CD4-positive, alpha-beta memory T cell (primary cell): ENCODE measurements around the gene SAT2. TPM values are rescaled to one million over a fixed set of nuclear protein-coding genes. Genes with fewer than 3 reads are reported as not detected.
"Not testable (repeated sequence)": the region's sequence is repeated elsewhere in the genome, so short reads cannot be mapped to it uniquely, and the experiment has no call there.

ENCODE experiments used
- CTCF ChIA-PET: fragments of 350-600 bp; sonication (Branson Sonifier 250); formaldehyde crosslinking; loops from one replicate; lab custom pipeline; 2021; ENCODE audit warnings: inconsistent platforms; ENCODE audit not compliant: partially characterized antibody; lab: Charles Lee
- POLR2A ChIA-PET: fragments of 350-600 bp; sonication (Branson Sonifier 250); formaldehyde crosslinking; loops from one replicate; lab custom pipeline; 2021; ENCODE audit not compliant: partially characterized antibody; lab: Charles Lee
- DNase-seq, 5 donors: peaks; one replicate each; pipeline versions ENCODE4 v3.0.0 to v3.0.0-alpha.2; 2020 to 2022; ENCODE audit warnings: mixed read lengths in 1 of 5
- H3K27ac ChIP-seq: one replicate; pipeline ENCODE4 v1.7.0; 2013; ENCODE audit warnings: low read depth, low read length
- H3K27me3 ChIP-seq: 2 replicates; pipeline ENCODE4 v1.7.0; 2013; ENCODE audit warnings: mild to moderate bottlenecking, low read length, moderate library complexity; ENCODE audit not compliant: insufficient read depth
- H3K36me3 ChIP-seq: 2 replicates; pipeline ENCODE4 v1.7.0; 2013; ENCODE audit warnings: mild to moderate bottlenecking, low read length, moderate library complexity; ENCODE audit not compliant: insufficient read depth
- H3K4me1 ChIP-seq: 2 replicates; pipeline ENCODE4 v1.7.0; 2013; ENCODE audit warnings: mild to moderate bottlenecking, low read length, moderate library complexity; ENCODE audit not compliant: insufficient read depth
- H3K4me3 ChIP-seq, 2 donors: one replicate each; pipeline ENCODE4 v1.7.0; 2013; ENCODE audit warnings: low read length in 2 of 2, mild to moderate bottlenecking in 1 of 2
- H3K9me3 ChIP-seq, 2 donors: one replicate each; pipeline ENCODE4 v1.7.0; 2013; ENCODE audit warnings: low read length in 2 of 2, control low read depth in 1 of 2; ENCODE audit not compliant: control insufficient read depth in 1 of 2
- H3K27ac Mint-ChIP-seq, 7 donors: one replicate each; pipeline ENCODE4 v1.8.0; 2020 to 2021; ENCODE audit warnings: mixed read lengths in 7 of 7, mild to moderate bottlenecking in 6 of 7, inconsistent platforms in 3 of 7, moderate library complexity in 3 of 7
- H3K27me3 Mint-ChIP-seq, 2 donors: one replicate each; pipeline ENCODE4 v1.8.0; 2020 to 2021; ENCODE audit warnings: mixed read lengths in 2 of 2
- H3K36me3 Mint-ChIP-seq, 2 donors: one replicate each; pipeline ENCODE4 v1.8.0; 2020 to 2021; ENCODE audit warnings: mixed read lengths in 2 of 2, inconsistent platforms in 1 of 2, mild to moderate bottlenecking in 1 of 2
- H3K4me1 Mint-ChIP-seq, 4 donors: one replicate each; pipeline ENCODE4 v1.8.0; 2020 to 2021; ENCODE audit warnings: mixed read lengths in 4 of 4, mild to moderate bottlenecking in 1 of 4
- H3K4me3 Mint-ChIP-seq, 8 donors: one replicate each; pipeline ENCODE4 v1.8.0; 2020 to 2021; ENCODE audit warnings: mixed read lengths in 8 of 8, mild to moderate bottlenecking in 7 of 8, moderate library complexity in 6 of 8, inconsistent platforms in 3 of 8
- H3K9me3 Mint-ChIP-seq, 8 donors: one replicate each; pipeline ENCODE4 v1.8.0; 2020 to 2021; ENCODE audit warnings: mixed read lengths in 8 of 8, mild to moderate bottlenecking in 5 of 8, inconsistent platforms in 3 of 8, moderate library complexity in 1 of 8
- intact Hi-C: fragments of 100-400 bp; cut with micrococcal nuclease; formaldehyde crosslinking; loops from one replicate; pipeline ENCODE4 v1.15.1; 2023
- polyA plus RNA-seq, 2 donors: library from polyadenylated mRNA; unstranded; fragments of 300-500 nt; fragmentation: Illumina TruSeq; gene quantifications; one replicate each; pipeline ENCODE4 v1.2.3, GENCODE V29; 2021
- total RNA-seq, 2 experiments: library from RNA; stranded (reverse); gene quantifications; one replicate each; pipeline ENCODE4 v1.2.3, GENCODE V29; 2021

The SAT2 gene
- total and polyA plus RNA-seq, 4 experiments from 2014 or later: 27.0 to 76.9 (median 58.3) TPM

- no peaks in the 10 kb centered on the region for H3K36me3 ChIP-seq
- peaks cover 10 to 16% (median 13%) of the 10 kb centered on the region in 4 donors for H3K4me1 Mint-ChIP-seq
- peak within 1 kb of the TSS in 6 of 7 donors; percentile 45 to 92 (median 59) for H3K27ac Mint-ChIP-seq
- H3K27ac ChIP-seq: no peak within 1 kb of the TSS
- peaks cover 13% of the 10 kb centered on the region for H3K27me3 ChIP-seq
- H3K4me1 ChIP-seq: peaks cover 20% of the 10 kb centered on the region
- intact Hi-C loops: loop anchor here (1.0 kb wide), 1 partner anchor 38 kb away; the partner anchor contains the start of gene WRAP53
- DNase-seq: peak; percentile 60 to 88 (median 63)
- H3K9me3 ChIP-seq: no peaks in the 10 kb centered on the region
- H3K4me3 ChIP-seq: peak within 1 kb of the TSS; percentile 39 to 46
- ChIA-PET POLR2A (interaction anchor here (0.6 to 2.6 kb wide), 8 partner anchors 23 to 416 kb away, joined by 3 to 55 read pairs (median 3); partner anchors contain the start of genes DVL2, FXR2, MPDU1 and SAT2), CTCF (interaction anchor here (0.9 to 2.5 kb wide), 6 partner anchors 9 to 37 kb away, joined by 3 to 6 read pairs (median 5); partner anchors contain the start of genes FXR2, TP53 and WRAP53)
- H3K9me3 Mint-ChIP-seq: peaks cover 0 to 4% (median 0%) of the 10 kb centered on the region in 8 donors
- H3K27me3 Mint-ChIP-seq: peaks cover 17 to 29% of the 10 kb centered on the region in 2 donors
- H3K36me3 Mint-ChIP-seq: no peaks in the 10 kb centered on the region
- H3K4me3 Mint-ChIP-seq: peak within 1 kb of the TSS; percentile 84 to 92 (median 90)
These were observed 23.0 kb upstream of the SAT2 start, which contains the start of gene ATP1B2 for GRCh38 chr17:7650509-7651096. Gene ATP1B2, plus strand, starts transcription at chr17:7650926. Its CDS starts 593 bp downstream, at chr17:7651519.

GRCh38 chr17:7647018-7647417 is 19.4 kb upstream of the SAT2 start:
- H3K4me1 Mint-ChIP-seq: peaks cover 16 to 22% (median 18%) of the 10 kb centered on the region in 4 donors
- no peak overlapping the region for H3K27ac Mint-ChIP-seq
- POLR2A ChIA-PET: no interaction called here

GRCh38 chr17:7646457-7646856 is 18.8 kb upstream of the SAT2 start:
- Histone ChIP-seq H3K27ac (no peak overlapping the region), H3K27me3 (peaks cover 13% of the 10 kb centered on the region), H3K4me3 (no peak overlapping the region), H3K9me3 (no peaks in the 10 kb centered on the region), H3K36me3 (no peaks in the 10 kb centered on the region), H3K4me1 (peaks cover 15% of the 10 kb centered on the region)
- peaks cover 20 to 22% of the 10 kb centered on the region in 2 donors for H3K27me3 Mint-ChIP-seq
- intact Hi-C loops: no loop called here
- no peaks in the 10 kb centered on the region for H3K36me3 Mint-ChIP-seq
- H3K27ac Mint-ChIP-seq: peak overlapping the region in 1 of 7 donors; percentile 79
- peaks cover 0 to 4% (median 0%) of the 10 kb centered on the region in 8 donors for H3K9me3 Mint-ChIP-seq
- peaks cover 17 to 28% (median 21%) of the 10 kb centered on the region in 4 donors for H3K4me1 Mint-ChIP-seq
- ChIA-PET POLR2A (no interaction called here), CTCF (no interaction called here)
- H3K4me3 Mint-ChIP-seq: no peak overlapping the region
- no peak for DNase-seq

More at GRCh38 chr17:7647018-7647417, 19.4 kb upstream of the SAT2 start:
- H3K27me3 ChIP-seq: peaks cover 13% of the 10 kb centered on the region
- peaks cover 0 to 4% (median 0%) of the 10 kb centered on the region in 8 donors for H3K9me3 Mint-ChIP-seq
- no peaks in the 10 kb centered on the region for H3K9me3 ChIP-seq
- no peaks in the 10 kb centered on the region for H3K36me3 Mint-ChIP-seq
- H3K27ac ChIP-seq: no peak overlapping the region
- CTCF ChIA-PET: no interaction called here
- H3K4me3 ChIP-seq: no peak overlapping the region
- peaks cover 20 to 23% of the 10 kb centered on the region in 2 donors for H3K27me3 Mint-ChIP-seq
- no peaks in the 10 kb centered on the region for H3K36me3 ChIP-seq
- DNase-seq: no peak
- H3K4me3 Mint-ChIP-seq: no peak overlapping the region
- H3K4me1 ChIP-seq: peaks cover 20% of the 10 kb centered on the region
- intact Hi-C loops: no loop called here

GRCh38 chr17:7644775-7645174 is 17.2 kb upstream of the SAT2 start:
- Histone ChIP-seq H3K27ac (no peak overlapping the region), H3K27me3 (no peaks in the 10 kb centered on the region), H3K4me3 (no peak overlapping the region), H3K4me1 (peaks cover under 1% of the 10 kb centered on the region), H3K9me3 (no peaks in the 10 kb centered on the region), H3K36me3 (no peaks in the 10 kb centered on the region)
- ChIA-PET POLR2A (no interaction called here), CTCF (no interaction called here)
- no peaks in the 10 kb centered on the region for H3K36me3 Mint-ChIP-seq
- H3K27ac Mint-ChIP-seq: peak overlapping the region in 1 of 7 donors; percentile 66
- intact Hi-C loops: no loop called here
- no peaks in the 10 kb centered on the region for H3K9me3 Mint-ChIP-seq
- DNase-seq: no peak
- H3K4me1 Mint-ChIP-seq: peaks cover 6 to 14% (median 10%) of the 10 kb centered on the region in 4 donors
- H3K27me3 Mint-ChIP-seq: peaks cover 9 to 11% of the 10 kb centered on the region in 2 donors
- no peak overlapping the region for H3K4me3 Mint-ChIP-seq

GRCh38 chr17:7641635-7642034 is 14.0 kb upstream of the SAT2 start:
- not testable (repeated sequence) for H3K36me3 Mint-ChIP-seq
- peaks cover 5 to 13% (median 9%) of the 10 kb centered on the region in 4 donors for H3K4me1 Mint-ChIP-seq

GRCh38 chr17:7640783-7641182 is 13.2 kb upstream of the SAT2 start:
- no peak overlapping the region for H3K27ac Mint-ChIP-seq
- Histone ChIP-seq H3K36me3 (no peaks in the 10 kb centered on the region), H3K27ac (no peak overlapping the region), H3K27me3 (no peaks in the 10 kb centered on the region), H3K4me1 (no peaks in the 10 kb centered on the region), H3K4me3 (no peak overlapping the region), H3K9me3 (no peaks in the 10 kb centered on the region)
- H3K9me3 Mint-ChIP-seq: no peaks in the 10 kb centered on the region
- H3K4me1 Mint-ChIP-seq: peaks cover 5 to 13% (median 9%) of the 10 kb centered on the region in 4 donors
- ChIA-PET CTCF (no interaction called here), POLR2A (interaction anchor here (1.2 to 1.4 kb wide), 2 partner anchors 13 to 36 kb away, joined by 3 to 4 read pairs; partner anchors contain the start of gene SAT2)
- intact Hi-C loops: no loop called here
- H3K4me3 Mint-ChIP-seq: no peak overlapping the region
- no peaks in the 10 kb centered on the region for H3K36me3 Mint-ChIP-seq
- DNase-seq: no peak
- peaks cover 0 to 3% of the 10 kb centered on the region in 2 donors for H3K27me3 Mint-ChIP-seq

More at GRCh38 chr17:7641635-7642034, 14.0 kb upstream of the SAT2 start:
- H3K27me3 ChIP-seq, H3K9me3 Mint-ChIP-seq, H3K4me1 ChIP-seq, CTCF ChIA-PET, H3K4me3 ChIP-seq, H3K9me3 ChIP-seq, intact Hi-C loops, H3K36me3 ChIP-seq, H3K27me3 Mint-ChIP-seq, H3K27ac ChIP-seq: not testable (repeated sequence)
- peak overlapping the region in 3 of 7 donors; percentile 63 to 81 (median 64) for H3K27ac Mint-ChIP-seq
- H3K4me3 Mint-ChIP-seq: peak overlapping the region; percentile 23 to 82 (median 76)
- POLR2A ChIA-PET: interaction anchor here (1.2 to 1.4 kb wide), 2 partner anchors 14 to 37 kb away, joined by 3 to 4 read pairs; partner anchors contain the start of gene SAT2
- peak; percentile 8 to 53 (median 31) for DNase-seq

- Histone ChIP-seq H3K36me3 (no peaks in the 10 kb centered on the region), H3K4me3 (no peak overlapping the region), H3K9me3 (no peaks in the 10 kb centered on the region), H3K27ac (no peak overlapping the region), H3K4me1 (no peaks in the 10 kb centered on the region), H3K27me3 (no peaks in the 10 kb centered on the region)
- DNase-seq: no peak
- no peaks in the 10 kb centered on the region for H3K27me3 Mint-ChIP-seq
- no peak overlapping the region for H3K4me3 Mint-ChIP-seq
- H3K36me3 Mint-ChIP-seq: no peaks in the 10 kb centered on the region
- H3K27ac Mint-ChIP-seq: no peak overlapping the region
- POLR2A ChIA-PET: interaction anchor here (0.9 kb wide), 1 partner anchor 21 kb away, joined by 3 read pairs; no protein-coding TSS in a partner anchor
- H3K4me1 Mint-ChIP-seq: peaks cover 0 to 4% (median under 1%) of the 10 kb centered on the region in 4 donors
- no peaks in the 10 kb centered on the region for H3K9me3 Mint-ChIP-seq
- intact Hi-C loops: no loop called here
- CTCF ChIA-PET: no interaction called here
These were observed 8.5 kb upstream of the SAT2 start for GRCh38 chr17:7636163-7636562.
